Measurements from ENCODE around the gene STARD9. TPM values are rescaled to one million over a fixed set of nuclear protein-coding genes. Genes with fewer than 3 reads are reported as not detected.

The STARD9 gene
- total RNA-seq, 4 donors from 2014 or later: 22.8 to 67.2 (median 25.2) TPM

DNA sequence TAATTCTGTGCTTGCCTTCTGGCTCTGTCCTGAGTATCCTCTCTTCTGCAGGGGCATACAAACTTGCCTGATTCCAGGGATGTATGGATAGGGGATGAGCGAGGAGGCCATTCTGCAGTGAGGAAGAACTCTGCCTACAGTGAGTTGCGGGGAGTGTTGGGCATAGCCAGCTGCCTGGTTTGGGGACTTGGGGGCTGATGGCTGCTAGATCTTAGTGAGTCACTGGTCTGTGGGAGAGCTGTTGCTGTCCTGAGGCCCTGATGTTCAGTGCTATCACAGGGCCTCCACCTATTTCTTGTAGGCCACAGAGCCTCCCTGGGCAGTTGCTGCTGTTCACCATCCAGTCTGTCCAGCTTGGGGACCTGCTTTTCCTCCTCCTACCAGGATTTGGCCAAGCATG is 141.2 kb downstream of the STARD9 start:
- no peak for DNase-seq
- TF ChIP-seq, protein P1, sequence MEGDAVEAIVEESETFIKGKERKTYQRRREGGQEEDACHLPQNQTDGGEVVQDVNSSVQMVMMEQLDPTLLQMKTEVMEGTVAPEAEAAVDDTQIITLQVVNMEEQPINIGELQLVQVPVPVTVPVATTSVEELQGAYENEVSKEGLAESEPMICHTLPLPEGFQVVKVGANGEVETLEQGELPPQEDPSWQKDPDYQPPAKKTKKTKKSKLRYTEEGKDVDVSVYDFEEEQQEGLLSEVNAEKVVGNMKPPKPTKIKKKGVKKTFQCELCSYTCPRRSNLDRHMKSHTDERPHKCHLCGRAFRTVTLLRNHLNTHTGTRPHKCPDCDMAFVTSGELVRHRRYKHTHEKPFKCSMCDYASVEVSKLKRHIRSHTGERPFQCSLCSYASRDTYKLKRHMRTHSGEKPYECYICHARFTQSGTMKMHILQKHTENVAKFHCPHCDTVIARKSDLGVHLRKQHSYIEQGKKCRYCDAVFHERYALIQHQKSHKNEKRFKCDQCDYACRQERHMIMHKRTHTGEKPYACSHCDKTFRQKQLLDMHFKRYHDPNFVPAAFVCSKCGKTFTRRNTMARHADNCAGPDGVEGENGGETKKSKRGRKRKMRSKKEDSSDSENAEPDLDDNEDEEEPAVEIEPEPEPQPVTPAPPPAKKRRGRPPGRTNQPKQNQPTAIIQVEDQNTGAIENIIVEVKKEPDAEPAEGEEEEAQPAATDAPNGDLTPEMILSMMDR (IDR thresholded peaks at IDR 0.05): no peak
- no peak for TF ChIP-seq POLR2A (IDR thresholded peaks at IDR 0.05)
- no peak overlapping the region for H3K4me3 ChIP-seq
- no peaks in the 10 kb centered on the region for H3K9me3 ChIP-seq
- no peaks in the 10 kb centered on the region for H3K4me1 ChIP-seq
- H3K27me3 ChIP-seq: no peaks in the 10 kb centered on the region
- H3K36me3 ChIP-seq: no peaks in the 10 kb centered on the region
- no peak overlapping the region for H3K27ac ChIP-seq
- intact Hi-C loops (cut with DNase I; ENCODE audit: low total_unique reads): no loop called here

DNA sequence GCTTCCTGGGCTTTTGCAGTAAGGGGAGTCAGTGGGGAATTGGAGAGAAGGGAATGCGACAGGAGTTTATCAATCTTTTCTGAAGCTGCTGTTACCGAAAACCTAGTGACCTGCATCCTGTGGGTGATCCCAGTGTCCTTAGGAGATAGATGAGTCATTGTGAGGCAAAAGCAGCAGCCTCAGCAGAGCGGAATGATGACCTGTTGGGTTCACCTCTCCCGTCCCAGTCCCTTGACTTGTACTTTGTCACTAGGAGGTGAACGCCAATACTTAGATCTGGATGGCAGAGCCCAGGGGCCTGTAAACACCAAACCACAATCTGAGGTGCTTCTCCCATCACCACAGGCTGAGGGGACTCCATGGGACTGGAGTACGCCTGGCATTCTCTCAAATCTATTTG is 143.6 kb downstream of the STARD9 start:
- intact Hi-C loops (cut with DNase I; ENCODE audit: low total_unique reads): no loop called here
- Histone ChIP-seq H3K36me3 (no peaks in the 10 kb centered on the region), H3K4me3 (no peak overlapping the region), H3K4me1 (no peaks in the 10 kb centered on the region), H3K27ac (no peak overlapping the region), H3K9me3 (no peaks in the 10 kb centered on the region), H3K27me3 (no peaks in the 10 kb centered on the region)
- DNase-seq: no peak
- TF ChIP-seq, protein P1 (IDR thresholded peaks at IDR 0.05): no peak
- TF ChIP-seq POLR2A (IDR thresholded peaks at IDR 0.05): no peak

DNA sequence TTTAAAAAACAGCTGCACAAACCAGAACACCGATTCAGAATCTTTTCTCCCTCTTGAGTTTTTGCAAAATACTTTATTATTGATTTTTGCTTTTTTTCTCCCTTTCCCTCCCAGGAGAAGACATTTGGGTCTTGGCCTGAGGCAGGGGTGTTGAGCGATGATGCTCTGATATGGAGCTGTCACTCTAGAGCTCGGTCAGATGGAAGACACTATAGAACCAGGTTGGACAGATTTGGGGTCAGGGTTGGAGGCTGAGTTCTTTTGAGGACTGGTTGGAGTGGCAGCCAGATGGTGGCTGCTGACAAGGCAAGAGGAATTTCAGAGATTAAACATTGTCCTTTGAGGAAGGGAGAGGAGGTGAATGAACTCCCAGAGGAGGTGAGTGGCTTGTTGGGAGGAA is 144.7 kb downstream of the STARD9 start:
- no peak overlapping the region for H3K27ac ChIP-seq
- intact Hi-C loops (cut with DNase I; ENCODE audit: low total_unique reads): no loop called here

DNA sequence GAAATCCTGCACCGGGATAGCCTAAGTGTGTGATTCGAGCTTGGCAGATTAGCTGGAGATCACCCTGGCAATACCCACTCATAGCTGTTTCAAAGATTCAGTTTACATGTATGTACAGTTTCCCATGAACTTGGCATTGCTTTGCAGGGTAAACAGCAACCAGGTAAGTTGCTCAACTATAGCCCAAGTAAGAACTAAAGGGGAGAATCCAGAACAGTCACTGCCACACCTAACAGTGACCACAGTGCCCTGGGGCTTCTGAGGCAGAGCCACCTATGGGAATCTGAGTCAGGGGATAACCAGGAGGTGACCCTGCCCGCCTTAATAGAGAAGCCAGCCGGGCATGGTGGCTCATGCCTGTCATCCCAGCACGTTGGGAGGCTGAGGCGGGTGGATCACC is 145.6 kb downstream of the STARD9 start:
- H3K36me3 ChIP-seq: no peaks in the 10 kb centered on the region
- no peak for DNase-seq
- intact Hi-C loops (cut with DNase I; ENCODE audit: low total_unique reads): no loop called here

More for the DNA sequence above, 144.7 kb downstream of the STARD9 start:
- Histone ChIP-seq H3K9me3 (no peaks in the 10 kb centered on the region), H3K4me3 (no peak overlapping the region), H3K36me3 (no peaks in the 10 kb centered on the region), H3K4me1 (no peaks in the 10 kb centered on the region), H3K27me3 (no peaks in the 10 kb centered on the region)
- DNase-seq: no peak
- TF ChIP-seq, protein P1 (IDR thresholded peaks at IDR 0.05): no peak

DNA sequence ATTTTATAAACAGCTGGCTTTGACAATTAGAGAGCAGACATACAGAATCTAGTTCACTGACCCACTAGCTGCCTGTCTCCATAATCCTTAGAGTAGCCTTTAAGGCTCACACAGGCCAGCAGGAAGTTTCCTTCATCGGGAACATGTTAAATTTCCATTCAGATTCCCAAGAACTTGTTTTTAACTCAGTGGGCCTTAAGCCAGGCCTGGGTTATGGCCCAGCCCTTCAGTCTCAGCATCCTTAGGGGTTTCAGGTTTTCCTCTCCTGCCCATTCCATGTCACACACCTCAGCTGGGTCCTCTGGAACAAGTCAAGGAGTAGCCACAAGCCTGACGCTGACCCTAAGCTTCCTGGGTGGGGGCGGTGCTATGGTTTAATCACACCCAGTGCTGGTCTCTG is 146.5 kb downstream of the STARD9 start:
- no peak overlapping the region for H3K27ac ChIP-seq
- no peaks in the 10 kb centered on the region for H3K9me3 ChIP-seq
- intact Hi-C loops (cut with DNase I; ENCODE audit: low total_unique reads): no loop called here
- H3K4me3 ChIP-seq: no peak overlapping the region
- DNase-seq: no peak
- no peaks in the 10 kb centered on the region for H3K27me3 ChIP-seq
- no peak for TF ChIP-seq POLR2A (IDR thresholded peaks at IDR 0.05)
- TF ChIP-seq, protein P1 (IDR thresholded peaks at IDR 0.05): no peak
- H3K4me1 ChIP-seq: no peaks in the 10 kb centered on the region
- H3K36me3 ChIP-seq: no peaks in the 10 kb centered on the region

More for the DNA sequence above, 145.6 kb downstream of the STARD9 start:
- Histone ChIP-seq H3K4me1 (no peaks in the 10 kb centered on the region), H3K27me3 (no peaks in the 10 kb centered on the region), H3K4me3 (no peak overlapping the region), H3K9me3 (no peaks in the 10 kb centered on the region), H3K27ac (no peak overlapping the region)
- TF ChIP-seq POLR2A (IDR thresholded peaks at IDR 0.05): no peak
- TF ChIP-seq, protein P1 (IDR thresholded peaks at IDR 0.05): no peak

Data from uterus (tissue), 4 donors.